KBM-7 (cell line): Measurements from ENCODE around the gene LINGO4.

Source experiments
- DNase-seq: peaks from one replicate; pipeline ENCODE4 v3.0.0-alpha.2; 2015
- in situ Hi-C: fragments of 300-500 bp; cut with MboI; formaldehyde crosslinking; loops from 2 replicates; pipeline ENCODE4 v1.14.3; 2020; ENCODE audit warnings: low sequenced_read_pairs, low pct_unique_long_range_greater_than_20kb, mixed read lengths

Gene LINGO4

DNA sequence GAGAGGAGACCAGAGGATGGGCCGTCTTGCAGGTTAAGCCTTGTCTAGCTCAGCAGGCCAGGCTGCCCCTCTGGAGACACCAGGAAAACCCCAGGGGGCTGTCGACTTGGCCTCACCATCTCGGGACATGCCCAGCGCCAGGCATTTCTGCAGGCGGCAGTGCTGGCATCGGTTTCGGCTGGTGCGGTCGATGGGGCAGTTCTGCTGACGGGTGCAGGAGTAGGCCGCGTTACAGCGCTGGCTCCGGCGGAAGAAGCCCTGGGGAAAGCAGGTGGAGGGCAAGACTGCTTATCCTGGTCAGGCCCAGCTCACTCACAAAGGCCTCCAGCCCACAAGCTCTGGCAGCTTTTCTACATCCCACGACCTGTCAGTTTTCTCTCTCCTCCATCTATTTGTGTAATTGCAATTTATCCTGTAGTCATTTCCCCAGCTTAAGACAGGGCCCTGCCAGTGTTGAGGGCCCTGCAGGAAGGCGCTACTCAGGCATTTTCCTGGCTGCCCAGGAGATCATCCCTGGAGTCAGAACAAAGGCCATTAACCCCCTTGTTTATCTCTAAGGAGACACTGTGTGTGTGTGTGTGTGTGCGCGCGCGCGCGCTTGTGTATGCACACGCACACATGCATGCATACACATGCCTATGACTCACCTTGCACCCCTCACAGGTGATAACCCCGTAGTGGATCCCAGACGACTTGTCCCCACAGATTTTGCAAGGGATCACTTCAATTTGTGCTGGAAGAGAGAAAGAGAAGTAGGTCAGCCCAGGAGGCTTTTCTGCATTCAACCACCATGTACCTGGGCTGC is 11.5 kb upstream of the LINGO4 start:
- in situ Hi-C loops, result no loop called here
- no peak for DNase-seq

DNA sequence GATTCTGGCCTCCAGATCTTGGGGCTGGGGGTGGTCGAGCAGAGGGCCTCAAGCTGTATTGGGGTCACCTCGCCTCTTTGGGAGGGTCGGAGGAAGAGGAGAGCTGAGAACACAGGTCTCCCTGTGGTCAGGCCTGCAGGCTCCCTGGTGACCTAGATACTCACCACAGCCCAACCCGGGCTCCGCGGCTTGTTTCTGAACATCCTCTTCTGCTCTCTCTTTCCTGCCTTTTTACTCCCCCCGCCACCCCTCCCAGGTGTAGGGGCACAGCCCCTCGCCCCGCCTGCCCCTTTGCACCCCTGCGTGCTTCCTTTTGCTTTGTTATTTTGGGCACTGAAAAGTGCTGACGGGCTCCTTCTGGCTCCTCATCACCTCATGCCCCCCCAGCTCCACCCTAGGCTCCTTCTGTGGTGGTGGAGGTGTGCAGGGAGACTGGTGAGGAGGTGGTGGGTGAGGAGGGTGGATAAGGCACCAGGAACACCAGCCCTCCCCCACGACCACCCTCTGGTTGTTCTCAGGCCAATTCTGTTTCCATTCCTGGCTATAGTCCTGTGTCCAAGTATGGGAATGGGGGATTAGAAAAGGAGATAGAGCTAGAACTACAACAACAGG is 10.6 kb upstream of the LINGO4 start:
- DNase-seq, result no peak

DNA sequence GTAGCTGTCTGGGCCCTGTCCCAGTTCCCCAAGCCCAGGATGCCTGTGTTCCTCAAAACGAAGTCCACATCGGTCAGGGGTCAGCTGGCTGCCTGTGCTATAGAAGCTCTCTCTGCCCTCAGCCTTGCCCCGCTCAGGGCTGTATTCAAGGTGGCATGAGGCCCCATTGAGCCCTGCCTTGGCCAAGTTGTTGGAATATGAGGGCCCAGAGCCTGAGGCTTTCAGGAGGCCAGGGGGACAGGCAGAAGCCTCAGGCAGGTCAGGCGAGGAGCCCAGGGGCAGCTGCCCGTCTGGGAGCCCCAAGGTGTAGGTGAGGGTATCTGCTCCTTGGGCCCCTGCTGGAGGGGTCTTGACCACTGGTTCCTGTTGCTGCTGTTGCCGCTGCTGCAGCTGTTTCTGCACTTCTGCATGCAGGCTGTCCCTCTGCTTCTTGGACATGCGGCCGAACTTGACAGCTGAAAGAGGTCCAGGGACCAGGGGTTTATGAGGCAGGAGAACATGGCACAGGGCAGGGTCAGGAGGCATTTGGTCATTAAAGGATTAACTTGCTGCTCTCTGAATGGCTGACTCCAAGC is 9.8 kb upstream of the LINGO4 start:
- no peak for DNase-seq
- in situ Hi-C loops, result no loop called here

More for the DNA sequence above, 10.6 kb upstream of the LINGO4 start:
- in situ Hi-C loops, result no loop called here

DNA sequence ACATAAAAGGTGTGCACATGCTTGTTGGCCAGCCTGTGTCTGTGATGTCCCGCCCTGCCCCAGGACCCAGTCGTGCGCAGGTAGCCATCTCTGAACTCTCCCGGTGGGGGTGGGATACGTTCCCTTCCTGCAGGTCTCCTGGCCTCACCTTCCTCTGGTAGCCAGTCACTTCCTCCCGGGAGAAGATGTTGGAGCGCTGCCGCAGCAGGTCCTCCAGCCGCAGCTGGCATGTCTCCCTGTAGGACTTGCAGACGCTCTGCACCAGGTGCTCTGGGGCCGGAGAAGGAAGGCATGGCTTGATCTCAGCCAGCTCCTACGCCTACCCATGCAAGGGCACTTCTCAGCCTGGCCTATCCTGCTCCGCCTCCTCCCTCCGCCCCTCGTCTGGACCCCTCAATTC is 9.2 kb upstream of the LINGO4 start:
- no peak for DNase-seq
- in situ Hi-C loops, result no loop called here

DNA sequence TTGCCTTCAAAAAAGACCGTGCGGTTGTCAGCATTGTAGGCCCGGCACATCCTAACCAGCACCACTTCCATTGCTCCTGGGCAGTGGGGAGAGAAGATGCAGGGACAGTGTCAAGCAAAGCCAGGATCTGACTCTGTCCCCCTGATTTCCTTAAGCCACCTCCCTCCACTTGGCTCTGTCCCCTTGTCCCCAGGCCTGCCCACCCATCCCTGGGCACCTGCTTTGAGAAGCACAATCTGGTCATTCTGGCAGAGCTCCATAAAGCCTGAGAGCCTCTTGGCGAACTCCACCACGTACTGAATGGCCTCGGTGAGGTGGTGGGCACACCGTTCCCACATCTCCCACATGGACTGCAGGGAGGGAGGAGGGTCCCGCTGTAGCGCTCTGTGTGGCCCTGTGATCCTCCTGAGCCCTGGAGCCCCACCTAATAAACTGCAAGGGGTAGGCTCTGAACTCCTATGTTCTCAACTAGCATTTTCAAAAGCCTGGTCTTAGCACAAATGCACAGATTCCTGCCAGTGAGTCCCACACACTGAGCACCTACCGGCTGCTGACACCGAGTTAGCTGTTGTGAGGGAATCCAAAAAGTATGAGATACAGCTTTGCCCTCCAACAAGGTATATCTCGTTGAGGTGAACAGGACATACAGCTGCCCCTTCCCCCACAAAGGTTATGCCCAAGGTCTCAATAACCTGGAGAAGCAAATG is 8.2 kb upstream of the LINGO4 start:
- no peak for DNase-seq
- in situ Hi-C loops, result no loop called here

DNA sequence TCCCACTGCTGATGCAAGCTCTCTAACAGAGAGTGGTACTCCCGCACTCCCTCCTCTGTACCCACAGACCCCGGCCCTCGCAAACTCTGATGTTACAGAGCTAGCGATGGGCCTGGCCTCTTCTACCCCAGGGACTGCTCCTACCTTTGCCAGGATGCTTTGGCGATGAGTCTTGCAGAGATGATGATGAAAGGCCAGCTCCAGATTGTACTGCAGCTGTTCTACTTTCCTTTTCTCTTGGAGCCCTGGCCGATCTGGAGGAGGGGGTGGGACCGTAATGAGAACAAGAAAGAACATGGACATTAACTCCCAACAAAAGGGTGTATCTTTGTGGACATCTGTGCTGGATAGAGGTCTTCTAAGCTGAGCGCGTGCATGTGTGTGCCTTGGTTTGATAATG is 6.0 kb upstream of the LINGO4 start:
- no peak for DNase-seq
- in situ Hi-C loops, result no loop called here

DNA sequence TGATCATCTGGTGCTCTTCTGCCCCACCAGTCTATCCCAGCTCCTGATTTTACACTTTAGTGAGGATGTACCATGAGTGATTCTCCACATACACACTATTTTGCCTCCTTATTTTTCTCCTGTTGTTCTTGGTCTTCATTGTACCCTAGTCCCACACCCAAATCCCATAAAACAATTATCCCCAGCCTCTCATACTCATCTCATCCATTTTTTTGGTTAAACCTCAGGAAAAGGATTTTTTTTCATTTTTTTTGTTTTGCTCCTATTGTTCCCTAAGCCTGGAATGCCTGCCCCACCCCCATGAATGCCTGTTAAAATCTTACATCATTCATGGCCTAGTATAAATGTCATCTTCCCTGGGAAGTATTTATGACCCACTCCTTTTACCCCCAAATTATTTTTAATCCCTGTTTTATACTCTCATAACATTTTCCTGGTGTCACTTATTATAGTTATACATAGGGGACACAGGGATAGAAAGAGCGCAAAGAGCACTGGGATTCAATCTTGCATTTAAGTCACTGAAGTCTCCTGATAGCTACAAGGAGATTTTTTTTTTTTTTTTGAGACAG is 4.9 kb upstream of the LINGO4 start:
- in situ Hi-C loops, result no loop called here
- no peak for DNase-seq

DNA sequence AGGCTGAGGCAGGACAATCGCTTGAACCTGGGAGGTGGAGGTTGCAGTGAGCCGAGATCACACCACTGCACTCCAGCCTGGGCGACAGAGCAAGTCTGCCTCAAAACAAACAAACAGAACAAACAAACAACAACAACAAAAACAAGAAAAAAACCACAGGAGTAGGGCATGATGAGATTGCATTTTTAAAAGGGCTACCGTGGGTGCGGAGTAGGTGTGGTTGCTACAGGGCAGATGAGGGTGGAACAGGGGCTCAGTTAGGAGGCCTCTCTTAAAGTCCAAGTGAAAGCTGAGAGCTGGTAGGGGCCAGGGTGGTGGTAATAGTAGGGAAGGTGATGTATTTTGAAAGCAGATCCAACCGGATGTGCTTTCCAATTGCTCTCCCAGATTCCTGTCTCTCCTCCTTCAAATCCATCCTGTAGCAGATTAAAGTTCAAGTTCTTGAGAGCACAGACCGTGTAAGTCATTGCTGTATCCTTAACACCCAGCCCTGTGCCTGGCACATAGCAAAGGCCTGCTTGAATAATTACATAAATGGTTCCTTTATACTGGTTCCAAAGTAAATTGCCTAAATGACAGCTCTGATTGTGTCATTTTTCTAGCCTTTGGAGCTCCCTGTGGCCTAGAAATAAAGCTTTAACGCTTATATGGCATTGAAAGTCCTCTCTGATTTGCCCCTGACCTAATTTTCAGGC is 4.2 kb upstream of the LINGO4 start:
- no peak for DNase-seq
- in situ Hi-C loops, result no loop called here

DNA sequence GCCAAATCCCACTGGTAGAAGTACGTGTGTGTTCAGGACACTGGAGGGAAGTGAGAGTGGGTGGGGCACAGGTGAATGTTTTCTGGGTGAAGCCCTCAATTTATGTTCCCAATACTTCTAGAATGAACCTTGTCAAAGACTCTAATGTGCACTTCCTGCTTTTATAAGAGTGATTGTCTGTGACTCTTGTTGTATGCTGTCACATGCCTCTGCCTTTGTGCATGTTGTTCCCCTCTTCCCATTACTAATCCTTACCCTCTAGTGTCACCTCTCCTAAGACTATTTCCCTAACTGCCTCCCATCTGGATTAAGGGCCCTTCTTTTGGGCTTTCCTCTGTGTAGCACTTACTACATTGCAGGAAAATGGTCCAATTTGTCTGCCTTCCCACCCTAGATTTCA is 2.5 kb upstream of the LINGO4 start:
- DNase-seq, result no peak
- in situ Hi-C loops, result no loop called here

DNA sequence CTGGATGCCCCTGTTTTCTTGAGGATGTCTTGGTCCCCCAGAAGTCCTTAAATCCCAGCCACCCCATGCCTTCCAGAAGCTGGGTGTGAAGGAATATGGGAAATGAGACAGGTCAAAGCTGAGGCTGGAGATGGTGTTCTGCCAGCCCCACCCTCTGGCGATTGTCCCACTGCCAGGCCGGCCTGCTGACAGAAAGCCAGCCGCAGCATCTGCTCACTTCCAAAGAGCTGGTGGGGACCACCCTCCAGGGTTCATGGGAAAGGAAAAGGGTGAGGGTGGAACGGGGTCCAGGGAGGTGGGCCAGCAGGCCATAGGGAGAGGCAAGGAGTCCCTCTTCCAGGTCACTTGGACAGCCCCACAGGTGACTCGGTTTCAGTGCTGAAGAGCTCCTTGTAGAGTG is 1.9 kb upstream of the LINGO4 start:
- DNase-seq, result no peak
- in situ Hi-C loops, result no loop called here

DNA sequence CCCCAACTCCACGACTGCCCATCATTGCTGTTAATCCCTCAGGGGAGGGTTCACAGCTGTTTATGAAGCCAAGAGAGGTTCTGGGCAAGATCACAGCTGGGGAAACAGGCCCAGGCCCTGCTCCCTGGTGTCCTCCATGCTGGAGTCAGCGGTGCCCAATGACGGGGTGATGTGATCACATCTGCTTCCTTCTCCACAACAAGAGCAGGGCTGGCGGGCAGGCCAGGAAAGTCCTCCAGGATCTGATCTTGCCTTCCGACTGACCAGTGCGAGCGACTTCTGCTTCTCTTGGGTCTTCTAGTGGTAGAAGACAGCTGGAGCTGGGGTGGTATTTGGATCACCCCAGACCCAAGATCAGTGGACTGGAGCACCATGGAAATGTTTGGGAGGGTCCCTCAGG is 951 bp upstream of the LINGO4 start:
- no peak for DNase-seq
- in situ Hi-C loops, result no loop called here

DNA sequence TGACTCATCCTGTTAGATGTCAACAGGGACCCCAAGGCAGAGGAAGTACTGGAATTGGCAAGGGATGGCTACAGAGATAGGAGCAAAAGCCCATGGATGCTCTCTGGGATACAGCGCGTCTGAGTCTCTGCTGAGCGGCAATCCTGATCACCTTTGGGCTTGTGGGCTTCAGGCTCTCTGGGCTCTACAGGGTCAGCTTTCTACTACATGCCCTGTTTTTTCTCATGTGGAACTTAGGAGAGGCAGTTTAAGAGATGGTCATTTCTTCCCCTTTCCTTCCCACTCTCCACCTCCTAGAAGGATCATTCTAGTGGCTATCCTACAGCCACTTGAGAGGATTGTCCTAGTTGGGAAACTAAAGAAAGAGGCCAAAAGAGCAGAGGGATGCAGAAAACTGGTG is 1.3 kb downstream of the LINGO4 start:
- DNase-seq, result no peak
- in situ Hi-C loops, result no loop called here

DNA sequence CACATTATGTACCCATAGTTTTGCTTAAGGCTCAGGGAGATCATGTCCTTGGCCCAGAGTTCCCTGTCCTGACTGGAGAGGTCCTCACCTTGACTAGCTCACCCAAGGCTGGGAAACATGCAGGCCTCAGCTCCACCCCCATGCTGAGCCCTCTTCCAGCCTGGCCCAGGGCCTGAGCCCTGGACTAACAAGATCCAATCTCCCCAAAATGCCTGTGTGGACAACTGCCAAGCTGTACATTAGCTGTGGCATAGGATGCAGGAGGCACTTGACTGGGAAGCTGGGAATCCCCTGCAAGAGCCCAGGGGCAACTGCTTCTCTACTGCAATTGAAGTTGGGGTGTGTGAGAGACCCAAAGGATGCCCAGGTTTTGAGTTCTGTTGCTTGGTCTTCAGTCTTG is 2.1 kb downstream of the LINGO4 start:
- in situ Hi-C loops, result no loop called here

DNA sequence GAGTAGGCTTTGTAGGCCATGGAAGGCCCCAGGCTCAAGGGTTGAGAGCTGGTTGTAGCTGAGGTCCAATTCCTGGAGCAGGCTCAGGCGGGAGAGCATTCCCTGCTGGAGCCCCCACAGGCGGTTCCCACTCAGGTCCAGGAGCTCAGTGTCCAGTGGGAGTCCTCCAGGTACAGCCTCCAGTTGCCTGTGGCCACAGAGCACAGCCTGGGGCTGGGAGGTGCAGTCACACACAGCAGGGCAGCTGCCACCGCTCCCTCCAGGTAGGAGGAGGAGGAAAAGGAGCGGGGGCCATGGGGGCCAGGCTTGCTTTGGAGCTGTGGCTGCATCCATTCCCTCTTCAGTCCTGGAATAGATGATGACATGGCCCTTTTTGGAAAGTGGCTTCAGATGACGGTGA is 2.8 kb downstream of the LINGO4 start:
- in situ Hi-C loops, result no loop called here
- no peak for DNase-seq

More for the DNA sequence above, 2.1 kb downstream of the LINGO4 start:
- DNase-seq, result no peak

DNA sequence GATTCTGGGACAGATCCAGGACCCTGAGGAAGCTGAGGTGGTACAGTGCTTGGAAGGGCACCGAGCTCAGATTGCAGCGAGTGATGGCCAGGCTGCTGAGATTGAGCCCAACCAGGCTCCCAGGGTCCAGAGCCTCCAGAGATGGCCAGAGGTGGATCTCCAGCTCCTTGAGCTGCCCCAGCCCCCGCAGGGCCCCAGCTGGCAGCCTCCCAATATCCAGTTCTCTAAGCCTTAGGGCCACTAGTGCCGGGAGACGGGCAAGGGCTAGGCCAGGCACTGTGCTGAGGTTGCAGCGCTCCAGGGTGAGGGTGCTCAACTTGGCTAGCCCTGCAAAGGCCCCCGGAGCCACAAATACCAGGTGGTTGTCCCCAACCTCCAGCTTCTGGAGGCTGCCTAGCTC is 3.4 kb downstream of the LINGO4 start:
- no peak for DNase-seq
- in situ Hi-C loops, result no loop called here

DNA sequence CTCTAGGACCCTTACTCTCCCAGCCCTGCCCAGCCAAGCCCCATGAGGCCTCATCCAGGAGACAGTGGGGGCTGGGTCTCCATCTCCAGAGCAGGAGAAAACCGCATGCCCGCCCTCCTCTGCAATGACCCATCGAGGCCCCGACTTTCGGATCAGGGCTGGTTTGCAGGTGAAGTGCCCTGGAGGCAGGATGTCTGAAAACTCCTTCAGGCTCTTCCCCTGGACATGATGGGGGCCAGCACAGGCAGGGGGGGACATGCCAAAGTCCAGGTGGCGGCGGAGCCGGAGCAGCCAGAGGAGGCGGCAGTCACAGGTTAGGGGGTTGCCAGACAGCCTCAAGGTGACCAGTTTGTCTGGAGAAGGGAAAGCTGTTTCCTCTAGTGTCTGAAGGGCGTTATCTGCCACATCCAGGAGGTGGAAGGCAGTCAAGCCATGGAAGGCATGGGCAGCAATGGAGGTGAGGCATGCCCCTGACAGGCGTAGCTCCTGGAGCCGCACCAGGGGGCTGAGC is 3.9 kb downstream of the LINGO4 start:
- DNase-seq, result no peak
- in situ Hi-C loops, result no loop called here

DNA sequence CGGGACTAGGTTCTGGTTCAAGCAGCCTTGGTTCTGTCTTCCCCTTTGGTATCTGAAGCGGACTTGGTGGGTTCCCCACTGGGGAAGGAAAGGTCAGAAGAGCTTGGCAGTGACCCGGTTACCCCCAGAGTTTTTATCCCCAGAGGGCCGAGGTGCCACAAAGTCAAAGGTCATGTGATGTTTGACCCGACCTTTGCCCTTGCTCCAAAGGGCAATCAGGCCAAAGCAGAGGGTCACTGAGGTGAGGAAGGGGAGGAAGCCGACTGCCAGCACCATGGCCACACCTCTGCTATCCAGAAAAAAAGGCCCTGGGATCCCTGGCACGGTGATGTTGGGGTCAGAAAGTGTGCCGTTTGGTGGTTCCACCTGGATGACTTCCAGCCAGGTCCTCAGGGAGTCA is 4.4 kb downstream of the LINGO4 start:
- no peak for DNase-seq
- in situ Hi-C loops, result no loop called here

DNA sequence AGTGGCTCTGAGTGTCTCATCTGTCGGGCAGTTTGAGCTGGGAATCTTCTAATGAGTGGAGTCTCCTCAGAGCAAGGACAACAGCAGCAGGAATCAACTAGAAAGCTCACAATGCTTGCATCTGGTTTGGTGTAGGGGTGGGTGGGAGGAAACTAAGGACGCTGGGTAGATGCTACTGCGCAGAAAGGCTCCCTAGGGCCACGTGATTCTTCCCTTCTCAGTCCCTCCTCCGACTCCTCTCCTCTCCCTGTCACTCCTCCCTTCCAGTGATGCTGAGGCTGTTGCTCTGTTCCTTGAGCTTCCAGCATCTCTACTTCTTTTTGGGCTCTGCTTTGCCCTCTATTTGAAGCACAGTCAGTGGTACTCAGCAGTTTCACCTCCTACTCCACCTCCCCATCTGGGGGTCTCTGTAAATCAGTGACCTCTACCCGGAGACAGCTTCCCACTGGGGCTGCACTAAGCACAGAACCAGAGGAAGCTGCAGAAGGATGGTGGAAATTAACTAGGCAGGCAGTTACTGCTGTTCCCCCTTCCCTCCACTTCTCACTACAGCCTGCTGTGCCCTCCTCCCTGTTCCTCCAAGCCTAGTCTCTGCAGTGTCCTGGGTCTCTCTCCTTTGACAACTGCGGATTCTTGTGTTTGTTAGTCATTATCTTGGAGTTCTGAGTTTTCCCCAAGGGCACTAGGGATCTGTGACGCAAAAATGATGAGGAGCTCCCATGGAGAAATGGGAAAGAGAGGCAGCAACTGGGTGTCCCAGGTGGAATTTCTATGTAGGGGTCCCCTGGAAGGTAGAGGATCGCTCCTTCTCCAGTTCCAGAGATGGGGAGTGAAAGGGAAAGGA is 5.8 kb downstream of the LINGO4 start:
- DNase-seq, result no peak
- in situ Hi-C loops, result no loop called here
